WI38 (cell line): ENCODE data around the gene MAP7D3.

Source experiments
- H3K4me3 ChIP-seq: 2 replicates; pipeline ENCODE4 v1.5.1; 2011; ENCODE audit warnings: low read depth, mild to moderate bottlenecking, control low read depth, low read length
- CTCF ChIP-seq: IDR thresholded peaks from 2 replicates; pipeline ENCODE4 v1.5.1; 2012; ENCODE audit warnings: low read depth, mild to moderate bottlenecking, control low read depth, low read length

Gene MAP7D3

DNA sequence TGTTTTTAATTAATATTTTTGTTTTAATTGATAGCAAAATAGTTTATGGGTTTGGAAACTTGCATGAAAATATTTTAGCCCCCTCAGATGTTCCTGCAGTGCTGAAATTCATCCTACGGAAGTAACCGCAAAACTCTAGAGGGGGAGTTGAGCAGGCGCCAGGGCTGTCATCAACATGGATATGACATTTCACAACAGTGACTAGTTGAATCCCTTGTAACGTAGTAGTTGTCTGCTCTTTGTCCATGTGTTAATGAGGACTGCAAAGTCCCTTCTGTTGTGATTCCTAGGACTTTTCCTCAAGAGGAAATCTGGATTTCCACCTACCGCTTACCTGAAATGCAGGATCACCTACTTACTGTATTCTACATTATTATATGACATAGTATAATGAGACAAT is 40.4 kb downstream of the MAP7D3 start:
- no peak for TF ChIP-seq CTCF
- H3K4me3 ChIP-seq: no peak overlapping the region

DNA sequence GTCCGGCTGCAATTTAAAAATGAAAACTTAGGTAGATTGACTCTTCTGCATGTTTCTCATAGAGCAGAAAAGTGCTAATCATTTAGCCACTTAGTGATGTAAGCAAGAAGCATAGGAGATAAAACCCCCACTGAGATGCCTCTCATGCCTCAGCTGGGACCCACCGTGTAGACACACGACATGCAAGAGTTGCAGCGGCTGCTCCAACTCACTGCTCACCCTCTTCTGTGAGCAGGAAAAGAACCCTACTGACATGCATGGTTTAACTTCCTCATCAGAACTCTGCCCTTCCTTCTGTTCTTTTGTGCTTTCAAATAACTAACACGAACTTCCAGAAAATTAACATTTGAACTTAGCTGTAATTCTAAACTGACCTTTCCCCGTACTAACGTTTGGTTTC is 41.0 kb downstream of the MAP7D3 start:
- no peak for TF ChIP-seq CTCF
- H3K4me3 ChIP-seq: no peak overlapping the region

GRCh38 chrX:136209751-136210150 is 41.4 kb downstream of the MAP7D3 start:
- no peak for TF ChIP-seq CTCF
- no peak overlapping the region for H3K4me3 ChIP-seq

DNA sequence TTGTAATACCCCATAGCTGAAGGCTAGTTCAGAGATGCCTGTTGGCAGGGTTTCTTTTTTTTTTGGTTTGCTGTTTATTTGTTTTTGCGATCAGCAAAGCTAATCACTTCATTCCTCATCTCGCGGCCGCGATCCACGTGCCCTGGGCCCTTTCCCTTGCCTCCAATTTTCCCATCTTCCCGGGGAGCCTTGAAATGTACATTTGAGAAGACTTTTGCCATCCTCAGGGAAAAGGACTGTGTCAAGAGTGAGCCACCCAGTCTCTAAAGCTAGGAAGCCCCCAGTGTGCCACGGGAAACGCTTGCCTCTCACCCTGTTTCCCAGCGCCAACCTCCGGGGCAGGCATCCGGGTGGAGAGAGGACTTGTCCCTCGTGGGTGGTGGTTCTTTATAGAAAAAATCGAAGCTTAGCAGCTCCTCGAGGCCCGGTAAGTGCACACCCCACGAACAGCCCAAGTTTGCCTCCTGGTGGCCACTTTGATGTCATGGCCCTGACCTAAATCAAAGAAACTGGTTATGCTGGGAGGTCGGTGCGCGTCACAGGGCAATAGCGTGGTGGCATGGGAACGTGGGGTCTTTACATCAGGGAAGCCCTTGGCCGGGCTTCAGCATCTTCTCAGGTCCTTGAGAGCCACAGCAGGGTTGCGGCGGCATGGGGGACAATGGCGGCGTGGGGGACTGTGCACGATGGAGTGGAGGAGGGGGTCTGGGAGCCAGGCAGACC is 42.0 kb downstream of the MAP7D3 start:
- peak; percentile 53 for TF ChIP-seq CTCF
- no peak overlapping the region for H3K4me3 ChIP-seq

DNA sequence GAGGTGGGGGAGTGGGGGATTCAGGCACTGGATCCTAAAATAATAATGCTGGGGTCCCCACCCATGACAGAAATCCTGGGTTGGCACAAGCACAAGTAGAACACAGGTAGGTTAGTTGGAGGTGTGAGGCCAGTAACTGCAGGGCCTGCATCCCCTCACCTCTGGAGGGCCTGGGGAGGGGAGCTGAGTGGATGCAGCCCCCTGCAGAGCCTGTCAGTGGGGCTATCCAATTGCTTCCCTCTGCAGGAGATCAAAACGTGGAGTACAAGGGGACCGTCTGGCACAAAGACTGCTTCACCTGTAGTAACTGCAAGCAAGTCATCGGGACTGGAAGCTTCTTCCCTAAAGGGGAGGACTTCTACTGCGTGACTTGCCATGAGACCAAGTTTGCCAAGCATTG is 43.7 kb downstream of the MAP7D3 start:
- TF ChIP-seq CTCF: no peak
- H3K4me3 ChIP-seq: no peak overlapping the region

DNA sequence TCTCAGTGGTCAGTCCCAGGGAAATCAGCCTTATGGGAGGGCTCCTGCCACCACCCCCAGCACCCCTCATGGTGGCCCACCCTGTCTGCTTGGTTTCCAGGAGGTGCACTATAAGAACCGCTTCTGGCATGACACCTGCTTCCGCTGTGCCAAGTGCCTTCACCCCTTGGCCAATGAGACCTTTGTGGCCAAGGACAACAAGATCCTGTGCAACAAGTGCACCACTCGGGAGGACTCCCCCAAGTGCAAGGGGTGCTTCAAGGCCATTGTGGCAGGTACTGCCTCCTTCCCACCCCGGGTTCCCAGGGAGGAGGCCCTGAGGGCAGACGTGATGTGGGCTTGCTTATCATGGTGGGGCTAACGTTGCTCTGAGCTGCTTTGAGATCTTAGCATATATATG is 44.3 kb downstream of the MAP7D3 start:
- TF ChIP-seq CTCF: no peak
- no peak overlapping the region for H3K4me3 ChIP-seq

GRCh38 chrX:136205882-136206380 is 45.3 kb downstream of the MAP7D3 start:
- no peak for TF ChIP-seq CTCF
- H3K4me3 ChIP-seq: no peak overlapping the region
